HCT116 (cell line): ENCODE results near the gene BRAT1. TPM values are rescaled to one million over a fixed set of nuclear protein-coding genes. Genes with fewer than 3 reads are reported as not detected.

ENCODE experiments used
- ATAC-seq: fragments of 200-7000 bp; cut with Tn5 transposase; 2 replicates; pipeline ENCODE4 v1.9.1; 2020; ENCODE audit warnings: mild to moderate bottlenecking, moderate library complexity
- BruUV-seq: library from RNA; stranded (reverse); fragments of 400-500 nt; replicated peaks from 2 replicates; lab custom pipeline; 2021; lab: Mats Ljungman, UMichigan
- CTCF ChIA-PET: fragments of 300-600 bp; sonication (Branson Sonifier 250); formaldehyde crosslinking; loops from one replicate; lab custom pipeline; 2021; ENCODE audit warnings: antibody characterized with exemption; lab: Charles Lee
- POLR2A ChIA-PET: fragments of 300-600, 350-600 bp; sonication (Branson Sonifier 250); formaldehyde crosslinking; loops from one replicate; lab custom pipeline; 2021; ENCODE audit warnings: antibody characterized with exemption; lab: Charles Lee
- RAD21 ChIA-PET, 2 experiments: fragments of 300-600 bp; sonication (Branson Sonifier 250); formaldehyde crosslinking; loops; one replicate each; lab custom pipeline; 2023; ENCODE audit warnings: low total read pairs in 2 of 2; ENCODE audit not compliant: uncharacterized antibody in 2 of 2, unreplicated experiment in 2 of 2, low non-redundant PET in 1 of 2; lab: Charles Lee
- DNase-seq: peaks from one replicate; pipeline ENCODE4 v3.0.0-alpha.2; 2010; ENCODE audit warnings: low read depth, low spot score
- H2AFZ ChIP-seq: fragments of 200-600 bp; shearing (Covaris generic), sonication (generic); 2 replicates; pipeline ENCODE4 v1.6.1; 2017; ENCODE audit warnings: low read depth, mixed run types, mixed read lengths, antibody characterized with exemption, low read length; ENCODE audit not compliant: poor library complexity, severe bottlenecking
- H3K27ac ChIP-seq: 2 replicates; pipeline ENCODE4 v1.5.1; 2012; ENCODE audit warnings: low read depth, low read length
- H3K27me3 ChIP-seq: fragments of 200-600 bp; sonication (generic); 2 replicates; pipeline ENCODE4 v1.6.1; 2016; ENCODE audit warnings: mixed run types, low read length, mixed read lengths; ENCODE audit not compliant: insufficient read depth
- H3K36me3 ChIP-seq, 2 experiments: fragments of 200-500 bp in 1 of 2; fragments of 200-600 bp in 1 of 2; sonication (Bioruptor generic) in 1 of 2; sonication (generic) in 1 of 2; 2 replicates each; pipeline versions ENCODE4 v1.5.1 to v1.6.1; 2014 to 2016; ENCODE audit warnings: low read length in 2 of 2, inconsistent platforms in 1 of 2, mixed read lengths in 1 of 2, mixed run types in 1 of 2; ENCODE audit not compliant: insufficient read depth in 2 of 2, control insufficient read depth in 1 of 2
- H3K4me1 ChIP-seq, 2 experiments: fragments of 200-600 bp in 1 of 2; sonication (generic) in 1 of 2; 2 replicates each; pipeline versions ENCODE4 v1.5.1 to v1.6.1; 2012 to 2017; ENCODE audit warnings: low read length in 2 of 2, inconsistent platforms in 1 of 2, mild to moderate bottlenecking in 1 of 2, mixed read lengths in 1 of 2, mixed run types in 1 of 2, moderate library complexity in 1 of 2; ENCODE audit not compliant: insufficient read depth in 2 of 2, control insufficient read depth in 1 of 2
- H3K4me2 ChIP-seq: fragments of 200-600 bp; sonication (generic); 2 replicates; pipeline ENCODE4 v1.6.1; 2017; ENCODE audit warnings: mixed run types, low read length, mixed read lengths
- H3K4me3 ChIP-seq, 2 experiments: fragments of 200-600 bp in 1 of 2; sonication (generic) in 1 of 2; replicated peaks in 1 of 2; 2 replicates each; pipeline ENCODE4 v1.5.1; 2011 to 2016; ENCODE audit warnings: low read length in 2 of 2, control low read depth in 1 of 2, low read depth in 1 of 2, mild to moderate bottlenecking in 1 of 2, mixed read lengths in 1 of 2, mixed run types in 1 of 2
- H3K79me2 ChIP-seq: fragments of 200-600 bp; sonication (generic); 2 replicates; pipeline ENCODE4 v1.6.1; 2017; ENCODE audit warnings: mild to moderate bottlenecking, mixed run types, low read length, moderate library complexity, mixed read lengths; ENCODE audit not compliant: insufficient read depth
- H3K9ac ChIP-seq: fragments of 200-600 bp; sonication (generic); 2 replicates; pipeline ENCODE4 v1.6.1; 2016; ENCODE audit warnings: low read length, mixed read lengths
- H3K9me2 ChIP-seq: fragments of 200-600 bp; sonication (generic), shearing (Covaris generic); 2 replicates; pipeline ENCODE4 v1.6.1; 2017; ENCODE audit warnings: mixed run types, mild to moderate bottlenecking, moderate library complexity; ENCODE audit not compliant: insufficient read depth
- H3K9me3 ChIP-seq, 2 experiments: fragments of 200-500 bp in 1 of 2; fragments of 200-600 bp in 1 of 2; sonication (Bioruptor generic) in 1 of 2; sonication (generic) in 1 of 2; 2 replicates each; pipeline ENCODE4 v1.6.1; 2014 to 2017; ENCODE audit warnings: low read length in 2 of 2, mixed read lengths in 2 of 2, inconsistent platforms in 1 of 2, low read depth in 1 of 2, mild to moderate bottlenecking in 1 of 2, mixed run types in 1 of 2, moderate library complexity in 1 of 2; ENCODE audit not compliant: control insufficient read depth in 1 of 2, insufficient read depth in 1 of 2
- H4K20me1 ChIP-seq: fragments of 200-600 bp; sonication (generic), shearing (Covaris generic); 2 replicates; pipeline ENCODE4 v1.6.1; 2017; ENCODE audit warnings: mixed run types, mild to moderate bottlenecking, moderate library complexity; ENCODE audit not compliant: insufficient read depth
- ATF3 ChIP-seq: IDR thresholded peaks from 2 replicates; pipeline ENCODE4 v1.6.1; 2012
- CBX3 ChIP-seq: IDR thresholded peaks from 2 replicates; pipeline ENCODE4 v1.6.1; 2012; ENCODE audit warnings: low read depth
- CEBPB ChIP-seq: IDR thresholded peaks from 2 replicates; pipeline ENCODE4 v1.6.1; 2012; ENCODE audit warnings: low read depth
- CTCF ChIP-seq, 3 experiments: fragments of 200-600 bp in 1 of 3; sonication (generic) in 1 of 3; IDR thresholded peaks in 2 of 3; conservative IDR thresholded peaks in 1 of 3; 2 replicates each; pipeline ENCODE4 v1.5.1; 2012 to 2017; ENCODE audit warnings: low read depth in 2 of 3, low read length in 2 of 3, antibody characterized with exemption in 1 of 3, borderline replicate concordance in 1 of 3, control low read depth in 1 of 3, mild to moderate bottlenecking in 1 of 3, mixed read lengths in 1 of 3, mixed run types in 1 of 3, moderate library complexity in 1 of 3; ENCODE audit not compliant: insufficient read depth in 1 of 3
- EGR1 ChIP-seq: IDR thresholded peaks from 2 replicates; pipeline ENCODE4 v1.6.1; 2012; ENCODE audit warnings: low read depth
- ELF1 ChIP-seq: IDR thresholded peaks from 2 replicates; pipeline ENCODE4 v1.6.1; 2012; ENCODE audit warnings: low read depth, borderline replicate concordance
- EZH2 ChIP-seq: fragments of 200-600 bp; sonication (generic); IDR thresholded peaks from 2 replicates; pipeline ENCODE4 v1.6.1; 2017; ENCODE audit warnings: antibody characterized with exemption, mixed run types
- EZH2phosphoT487 ChIP-seq: fragments of 200-600 bp; IDR thresholded peaks from 2 replicates; pipeline ENCODE4 v1.6.1; 2018; ENCODE audit warnings: antibody characterized with exemption, borderline replicate concordance
- FOSL1 ChIP-seq: IDR thresholded peaks from 2 replicates; pipeline ENCODE4 v1.6.1; 2012; ENCODE audit warnings: low read depth
- JUND ChIP-seq: IDR thresholded peaks from 2 replicates; pipeline ENCODE4 v1.6.1; 2012
- MAX ChIP-seq: IDR thresholded peaks from 2 replicates; pipeline ENCODE4 v1.6.1; 2012
- POLR2A ChIP-seq: IDR thresholded peaks from 2 replicates; pipeline ENCODE4 v1.7.0; 2011; ENCODE audit warnings: borderline replicate concordance; ENCODE audit not compliant: insufficient read depth, insufficient read length; ENCODE audit errors: extremely low read depth
- REST ChIP-seq: IDR thresholded peaks from 2 replicates; pipeline ENCODE4 v1.6.1; 2012; ENCODE audit warnings: low read depth
- SIN3A ChIP-seq: IDR thresholded peaks from 2 replicates; pipeline ENCODE4 v1.6.1; 2012; ENCODE audit warnings: low read depth
- SP1 ChIP-seq: IDR thresholded peaks from 2 replicates; pipeline ENCODE4 v1.6.1; 2012; ENCODE audit warnings: low read depth
- SRF ChIP-seq: IDR thresholded peaks from 2 replicates; pipeline ENCODE4 v1.6.1; 2012; ENCODE audit warnings: low read depth
- TCF7L2 ChIP-seq: IDR thresholded peaks from 2 replicates; pipeline ENCODE4 v1.7.0; 2011; ENCODE audit warnings: borderline replicate concordance, inconsistent platforms; ENCODE audit not compliant: insufficient read depth, insufficient read length; ENCODE audit errors: extremely low read depth
- YY1 ChIP-seq: IDR thresholded peaks from 2 replicates; pipeline ENCODE4 v1.6.1; 2011; ENCODE audit warnings: low read length, low read depth, moderate library complexity, mild to moderate bottlenecking; ENCODE audit not compliant: insufficient replicate concordance; ENCODE audit errors: extremely low read depth
- ZBTB33 ChIP-seq: IDR thresholded peaks from 2 replicates; pipeline ENCODE4 v1.6.1; 2011; ENCODE audit warnings: mild to moderate bottlenecking, low read length, moderate library complexity; ENCODE audit not compliant: insufficient replicate concordance; ENCODE audit errors: extremely low read depth
- intact Hi-C: fragments of 100-400 bp; cut with micrococcal nuclease; formaldehyde crosslinking; loops from 2 replicates; pipeline ENCODE4 v1.10.0; 2022
- total RNA-seq: library from RNA; stranded (reverse); gene quantifications from one replicate; pipeline ENCODE4 v1.2.1, GENCODE V29; 2021; ENCODE audit not compliant: unreplicated experiment

The BRAT1 gene
- total RNA-seq, 1 experiment from 2014 or later = 47.6 TPM

GRCh38 chr7:2521341-2521745 lies 34.0 kb downstream of the BRAT1 start:
- Histone ChIP-seq H3K27ac (peak overlapping the region; percentile 34; the same call in 1 of the 2 replicates), H3K4me2 (peak overlapping the region; percentile 85; the same call in 1 of the 2 replicates), H2AFZ (no peak overlapping the region), H3K9me2 (no peaks in the 10 kb centered on the region), H3K4me3 (no peak overlapping the region), H3K36me3 (no peaks in the 10 kb centered on the region), H3K79me2 (peaks cover 13% of the 10 kb centered on the region; the same call in 1 of the 2 replicates), H3K9me3 (no peaks in the 10 kb centered on the region), H4K20me1 (no peaks in the 10 kb centered on the region), H3K27me3 (no peaks in the 10 kb centered on the region), H3K4me1 (peaks cover 50 to 82% of the 10 kb centered on the region in 2 experiments), H3K9ac (no peak overlapping the region)
- POLR2A ChIA-PET = no interaction called here
- ATAC-seq = no peak
- no TSS peak for BruUV-seq
- RAD21 ChIA-PET = no interaction called here
- CTCF ChIA-PET = no interaction called here
- TF ChIP-seq CTCF (IDR thresholded peaks at IDR 0.05 in 2 of 3, conservative IDR thresholded peaks at IDR 0.05 in 1 of 3; ENCODE audit: borderline replicate concordance in 1 of 3, insufficient read depth in 1 of 3, low read depth in 2 of 3, low read length in 2 of 3) = no peak
- no peak for TF ChIP-seq EZH2
- no peak for TF ChIP-seq JUND
- TF ChIP-seq CEBPB = no peak
- no peak for TF ChIP-seq ELF1
- TF ChIP-seq ATF3 = no peak
- TF ChIP-seq REST = no peak
- no peak for TF ChIP-seq SRF
- TF ChIP-seq POLR2A = no peak
- TF ChIP-seq SIN3A = no peak
- no peak for TF ChIP-seq SP1
- TF ChIP-seq YY1 = no peak
- TF ChIP-seq EGR1 = no peak
- TF ChIP-seq CBX3 = no peak
- no peak for TF ChIP-seq FOSL1
- TF ChIP-seq ZBTB33 = no peak
- TF ChIP-seq TCF7L2 = no peak
- TF ChIP-seq EZH2phosphoT487 = no peak
- no peak for TF ChIP-seq MAX
- DNase-seq = no peak
- intact Hi-C loops = loop anchor here (5.0 kb wide), 1 partner anchor 36 kb away; the partner anchor contains the start of genes BRAT1 and IQCE
